C4-2B (cell line): ENCODE measurements around the gene TRAF2.

Experiments used
- ZFX ChIP-seq: fragments of 450-650 bp; IDR thresholded peaks from 2 replicates; pipeline ENCODE4 v1.6.1; 2017
- TF ChIP-seq, protein P1 (sequence below): fragments of 450-650 bp; conservative IDR thresholded peaks from 2 replicates; pipeline ENCODE4 v1.5.1; 2017; ENCODE audit warnings: mild to moderate bottlenecking

DNA sequence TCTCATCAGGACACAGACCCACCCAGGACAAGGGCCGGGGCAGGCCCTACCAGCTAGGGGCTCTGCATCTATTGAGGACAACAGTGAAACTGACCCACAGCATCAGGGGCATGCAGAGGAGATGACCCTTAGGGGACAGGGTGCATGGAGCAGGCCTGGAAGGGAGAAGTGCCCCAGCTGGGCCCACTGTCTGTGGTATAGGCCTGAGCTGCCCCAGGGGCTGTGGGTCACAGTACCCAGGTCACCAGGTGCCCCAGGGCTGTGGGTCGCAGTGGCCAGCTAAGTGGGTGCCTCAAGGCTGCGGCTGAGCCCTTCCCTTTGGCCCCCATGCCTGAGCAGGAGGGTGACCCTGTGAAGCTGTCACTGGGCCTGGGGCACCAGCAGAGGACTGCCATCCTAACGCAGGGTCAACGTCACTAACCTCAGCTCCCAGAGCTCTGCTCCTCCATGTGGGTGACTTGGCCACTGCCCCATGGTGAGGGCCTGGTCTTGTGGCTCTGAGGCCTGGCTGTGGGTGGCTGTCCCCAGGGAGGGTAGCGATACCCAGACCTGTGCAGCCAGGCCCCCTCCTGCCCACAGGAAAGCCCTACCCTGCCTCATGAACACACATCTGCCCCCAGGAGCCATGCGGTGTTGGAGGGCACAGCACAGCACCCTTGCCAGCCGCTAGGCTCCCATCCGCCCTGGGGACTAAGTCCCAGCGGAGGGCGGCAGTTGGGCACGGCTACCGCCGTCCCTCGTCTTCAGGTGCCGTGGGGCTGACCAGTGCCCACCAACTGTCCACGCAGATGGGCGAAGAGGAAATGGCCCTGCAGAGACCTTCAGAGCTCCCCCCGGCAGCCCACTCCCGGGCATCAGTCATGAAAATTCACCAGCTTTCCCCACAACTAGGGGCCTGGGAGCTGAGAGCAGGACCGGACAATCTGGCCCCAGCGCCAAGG lies 25.1 kb upstream of the TRAF2 start:
- TF ChIP-seq, protein P1, sequence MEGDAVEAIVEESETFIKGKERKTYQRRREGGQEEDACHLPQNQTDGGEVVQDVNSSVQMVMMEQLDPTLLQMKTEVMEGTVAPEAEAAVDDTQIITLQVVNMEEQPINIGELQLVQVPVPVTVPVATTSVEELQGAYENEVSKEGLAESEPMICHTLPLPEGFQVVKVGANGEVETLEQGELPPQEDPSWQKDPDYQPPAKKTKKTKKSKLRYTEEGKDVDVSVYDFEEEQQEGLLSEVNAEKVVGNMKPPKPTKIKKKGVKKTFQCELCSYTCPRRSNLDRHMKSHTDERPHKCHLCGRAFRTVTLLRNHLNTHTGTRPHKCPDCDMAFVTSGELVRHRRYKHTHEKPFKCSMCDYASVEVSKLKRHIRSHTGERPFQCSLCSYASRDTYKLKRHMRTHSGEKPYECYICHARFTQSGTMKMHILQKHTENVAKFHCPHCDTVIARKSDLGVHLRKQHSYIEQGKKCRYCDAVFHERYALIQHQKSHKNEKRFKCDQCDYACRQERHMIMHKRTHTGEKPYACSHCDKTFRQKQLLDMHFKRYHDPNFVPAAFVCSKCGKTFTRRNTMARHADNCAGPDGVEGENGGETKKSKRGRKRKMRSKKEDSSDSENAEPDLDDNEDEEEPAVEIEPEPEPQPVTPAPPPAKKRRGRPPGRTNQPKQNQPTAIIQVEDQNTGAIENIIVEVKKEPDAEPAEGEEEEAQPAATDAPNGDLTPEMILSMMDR, result no peak
- TF ChIP-seq ZFX, result 0 out of 2 replicates have a peak, but pooled peaks have one; percentile 16
